Measurements from ENCODE around the gene PTPN4. TPM values are rescaled to one million over a fixed set of nuclear protein-coding genes. Genes with fewer than 3 reads are reported as not detected.
A peak's percentile ranks its signal among the peaks of the same experiment; 100 is the strongest.

PTPN4 gene
- total RNA-seq, 1 donor from 2014 or later: 45.4 TPM

DNA sequence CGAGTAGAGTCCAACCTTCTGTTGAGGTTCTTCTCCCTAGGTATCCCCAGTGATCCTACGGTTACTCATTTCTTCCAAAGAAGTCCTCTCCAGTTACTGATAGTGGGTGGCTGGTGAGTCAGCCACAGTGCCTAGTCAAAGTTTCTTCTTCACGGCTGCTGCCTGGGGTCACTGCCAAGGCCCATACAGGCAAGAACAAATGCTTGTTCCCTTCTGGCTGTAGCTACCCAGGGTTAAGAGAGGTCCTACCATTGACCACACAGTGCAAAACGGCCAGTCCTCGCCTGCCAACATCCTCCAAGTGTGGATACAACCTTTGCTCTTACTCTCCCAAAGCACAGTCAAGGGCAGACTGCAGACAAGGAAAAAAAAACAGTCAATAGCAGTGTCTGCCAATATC, 2.9 kb upstream of the PTPN4 start:
- TF ChIP-seq, protein P1, sequence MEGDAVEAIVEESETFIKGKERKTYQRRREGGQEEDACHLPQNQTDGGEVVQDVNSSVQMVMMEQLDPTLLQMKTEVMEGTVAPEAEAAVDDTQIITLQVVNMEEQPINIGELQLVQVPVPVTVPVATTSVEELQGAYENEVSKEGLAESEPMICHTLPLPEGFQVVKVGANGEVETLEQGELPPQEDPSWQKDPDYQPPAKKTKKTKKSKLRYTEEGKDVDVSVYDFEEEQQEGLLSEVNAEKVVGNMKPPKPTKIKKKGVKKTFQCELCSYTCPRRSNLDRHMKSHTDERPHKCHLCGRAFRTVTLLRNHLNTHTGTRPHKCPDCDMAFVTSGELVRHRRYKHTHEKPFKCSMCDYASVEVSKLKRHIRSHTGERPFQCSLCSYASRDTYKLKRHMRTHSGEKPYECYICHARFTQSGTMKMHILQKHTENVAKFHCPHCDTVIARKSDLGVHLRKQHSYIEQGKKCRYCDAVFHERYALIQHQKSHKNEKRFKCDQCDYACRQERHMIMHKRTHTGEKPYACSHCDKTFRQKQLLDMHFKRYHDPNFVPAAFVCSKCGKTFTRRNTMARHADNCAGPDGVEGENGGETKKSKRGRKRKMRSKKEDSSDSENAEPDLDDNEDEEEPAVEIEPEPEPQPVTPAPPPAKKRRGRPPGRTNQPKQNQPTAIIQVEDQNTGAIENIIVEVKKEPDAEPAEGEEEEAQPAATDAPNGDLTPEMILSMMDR (IDR thresholded peaks at IDR 0.05; ENCODE audit: borderline replicate concordance): no peak
- intact Hi-C loops (cut with micrococcal nuclease): loop anchor here (2.0 kb wide), 1 partner anchor 64 kb away; no protein-coding TSS in a partner anchor
- Histone ChIP-seq H3K27ac (replicated peaks) (peak overlapping the region; percentile 97), H3K4me1 (peaks cover 38% of the 10 kb centered on the region), H3K36me3 (no peaks in the 10 kb centered on the region), H3K27me3 (ENCODE audit: low read depth) (no peaks in the 10 kb centered on the region), H3K9me3 (replicated peaks) (no peaks in the 10 kb centered on the region), H3K4me3 (no peak overlapping the region)
- peak; percentile 47 for DNase-seq

DNA sequence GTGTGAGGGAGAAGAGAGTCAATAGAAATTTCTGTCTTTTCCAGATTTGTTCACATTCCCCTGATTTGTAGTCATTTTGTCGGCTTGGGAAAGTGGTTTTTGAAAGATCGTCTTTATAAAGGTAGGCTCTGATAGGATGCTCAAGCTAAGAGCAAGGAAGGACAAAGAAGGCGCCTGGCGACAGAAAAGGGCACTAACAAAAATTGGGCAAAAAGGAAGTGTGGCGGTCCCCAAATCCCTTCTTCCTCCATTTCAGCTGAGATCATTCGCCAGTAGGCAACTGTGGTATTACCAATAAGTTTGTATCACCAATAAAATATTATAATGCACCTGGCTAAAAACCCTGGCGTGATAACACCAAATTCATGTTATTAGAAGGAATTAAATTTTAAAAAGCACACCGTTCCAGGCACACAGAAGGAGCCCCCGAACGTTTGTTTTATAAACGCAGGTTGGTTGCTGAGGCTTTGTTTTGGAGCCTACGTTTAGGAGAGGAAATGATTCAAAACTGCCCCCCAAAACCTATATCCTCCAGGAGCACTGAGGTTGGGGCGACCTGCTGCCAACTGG, 756 bp upstream of the PTPN4 start:
- Histone ChIP-seq H3K27me3 (ENCODE audit: low read depth) (no peaks in the 10 kb centered on the region), H3K27ac (replicated peaks) (peak overlapping the region; percentile 97), H3K9me3 (replicated peaks) (no peaks in the 10 kb centered on the region), H3K36me3 (no peaks in the 10 kb centered on the region), H3K4me1 (peaks cover 59% of the 10 kb centered on the region), H3K4me3 (peak overlapping the region; percentile 92)
- intact Hi-C loops (cut with micrococcal nuclease): no loop called here
- TF ChIP-seq, protein P1 (IDR thresholded peaks at IDR 0.05; ENCODE audit: borderline replicate concordance): no peak
- no peak for DNase-seq

DNA sequence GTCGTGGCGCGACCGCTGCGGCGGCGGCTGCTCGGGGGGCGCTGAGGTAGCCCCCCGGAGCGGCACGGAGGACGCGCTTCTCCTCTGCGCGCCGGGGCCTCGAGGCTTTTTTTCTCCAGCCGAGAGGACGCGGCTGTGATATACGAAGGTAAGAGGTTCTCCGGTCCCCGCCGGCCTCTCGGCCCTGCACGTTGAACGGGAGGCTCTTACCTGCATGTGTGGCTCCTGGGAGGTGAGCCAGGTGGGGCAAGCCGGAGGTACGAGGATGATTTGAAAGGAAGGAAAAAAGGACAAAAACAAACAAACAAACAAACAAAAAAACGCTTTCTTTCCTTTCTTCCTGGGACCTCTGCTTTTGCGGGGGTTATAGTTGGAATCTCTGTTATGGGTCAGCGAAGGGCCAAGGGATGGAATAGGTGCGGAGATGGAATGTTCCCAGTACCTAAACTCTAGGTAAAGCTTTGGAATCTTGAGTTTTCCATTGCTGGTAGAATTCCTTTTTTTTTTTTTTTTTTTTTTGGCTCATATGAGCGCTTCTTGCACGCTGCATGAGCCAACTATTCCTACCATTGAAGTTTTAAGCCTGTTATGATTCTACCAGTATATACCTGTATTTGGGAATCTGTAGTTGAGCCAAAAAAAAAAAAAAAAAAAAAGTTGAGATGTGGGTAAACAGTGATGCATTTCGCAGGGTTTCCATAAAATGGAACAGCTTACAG, 674 bp downstream of the PTPN4 start:
- Histone ChIP-seq H3K4me3 (peak overlapping the region; percentile 92), H3K36me3 (no peaks in the 10 kb centered on the region), H3K4me1 (peaks cover 71% of the 10 kb centered on the region), H3K27me3 (ENCODE audit: low read depth) (no peaks in the 10 kb centered on the region), H3K27ac (replicated peaks) (peak overlapping the region; percentile 97), H3K9me3 (replicated peaks) (no peaks in the 10 kb centered on the region)
- intact Hi-C loops (cut with micrococcal nuclease): no loop called here
- DNase-seq: no peak
- TF ChIP-seq, protein P1 (IDR thresholded peaks at IDR 0.05; ENCODE audit: borderline replicate concordance): no peak

DNA sequence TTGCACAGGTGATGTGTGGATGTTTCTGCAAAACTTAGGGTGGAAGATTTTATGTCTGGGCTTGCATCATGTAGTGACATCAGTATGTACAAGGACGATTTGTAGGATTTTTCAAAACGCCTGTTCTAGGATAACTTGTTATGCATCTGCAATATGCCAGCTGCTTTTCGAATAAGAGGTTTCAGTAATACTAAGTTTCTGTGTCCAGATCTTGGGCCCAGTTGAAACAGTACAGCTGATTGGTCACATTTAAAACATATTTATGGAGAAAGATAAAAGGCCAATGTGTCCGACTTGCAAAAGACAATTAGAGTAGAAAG, 1.2 kb downstream of the PTPN4 start:
- Histone ChIP-seq H3K36me3 (no peaks in the 10 kb centered on the region), H3K4me3 (peak overlapping the region; percentile 92), H3K27ac (replicated peaks) (peak overlapping the region; percentile 97), H3K9me3 (replicated peaks) (no peaks in the 10 kb centered on the region), H3K4me1 (peaks cover 74% of the 10 kb centered on the region), H3K27me3 (ENCODE audit: low read depth) (no peaks in the 10 kb centered on the region)
- TF ChIP-seq, protein P1 (IDR thresholded peaks at IDR 0.05; ENCODE audit: borderline replicate concordance): no peak
- DNase-seq: no peak
- intact Hi-C loops (cut with micrococcal nuclease): no loop called here

DNA sequence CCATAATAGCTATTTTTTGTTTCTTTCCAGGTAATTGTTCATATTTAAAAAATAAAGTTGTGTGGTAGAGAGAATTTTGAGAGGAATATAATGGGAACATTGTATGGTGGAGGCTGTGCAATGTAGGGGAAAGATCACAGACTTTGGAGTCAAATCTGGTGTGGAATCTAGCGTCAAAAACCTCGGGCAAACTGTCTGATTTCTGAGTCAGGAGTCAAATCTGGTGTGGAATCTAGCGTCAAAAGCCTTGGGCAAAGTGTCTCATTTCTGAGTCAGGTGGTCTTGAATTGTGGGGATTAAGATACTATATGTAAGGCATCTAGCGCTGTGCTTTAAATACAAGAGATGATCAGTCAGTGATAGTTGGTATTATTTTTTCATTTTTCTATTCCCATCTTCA, 5.1 kb downstream of the PTPN4 start:
- Histone ChIP-seq H3K36me3 (no peaks in the 10 kb centered on the region), H3K4me3 (no peak overlapping the region), H3K27me3 (ENCODE audit: low read depth) (no peaks in the 10 kb centered on the region), H3K4me1 (peaks cover 88% of the 10 kb centered on the region), H3K9me3 (replicated peaks) (no peaks in the 10 kb centered on the region), H3K27ac (replicated peaks) (no peak overlapping the region)
- intact Hi-C loops (cut with micrococcal nuclease): no loop called here
- TF ChIP-seq, protein P1 (IDR thresholded peaks at IDR 0.05; ENCODE audit: borderline replicate concordance): no peak
- no peak for DNase-seq
